SK-N-SH treated with all-trans-retinoic acid at 6 μM for 48 hours (cell line): Measurements from ENCODE around the gene CTSE.
"Not testable (repeated sequence)": the region's sequence is repeated elsewhere in the genome, so short reads cannot be mapped to it uniquely, and the experiment has no call there.

ENCODE experiments used
- ARNTL ChIP-seq: fragments of 450-650 bp; formaldehyde crosslinking; IDR thresholded peaks from 2 replicates; pipeline ENCODE4 v1.5.0; 2020; ENCODE audit warnings: low read depth, mild to moderate bottlenecking, moderate library complexity, borderline replicate concordance
- CREB5 ChIP-seq: fragments of 250-450 bp; sonication (Bioruptor Pico); IDR thresholded peaks from 2 replicates; pipeline ENCODE4 v1.5.1; 2020; ENCODE audit warnings: low read depth, mild to moderate bottlenecking, moderate library complexity
- ESRRG ChIP-seq: fragments of 250-450 bp; sonication (Bioruptor Pico); IDR thresholded peaks from 2 replicates; pipeline ENCODE4 v1.6.1; 2021; ENCODE audit warnings: mild to moderate bottlenecking
- GLIS3 ChIP-seq: fragments of 250-450 bp; sonication (Bioruptor Pico); IDR thresholded peaks from 2 replicates; pipeline ENCODE4 v1.5.0; 2020; ENCODE audit warnings: mild to moderate bottlenecking, moderate library complexity
- ISL1 ChIP-seq: fragments of 250-450 bp; sonication (Bioruptor Pico); IDR thresholded peaks from 2 replicates; pipeline ENCODE4 v2.1.2; 2022; ENCODE audit warnings: mild to moderate bottlenecking, moderate library complexity
- OSR1 ChIP-seq: fragments of 250-450 bp; sonication (Bioruptor Pico); IDR thresholded peaks from 2 replicates; pipeline ENCODE4 v1.8.0; 2022; ENCODE audit warnings: moderate library complexity, mild to moderate bottlenecking, inconsistent platforms
- PATZ1 ChIP-seq: fragments of 250-450 bp; sonication (Bioruptor Pico); IDR thresholded peaks from 2 replicates; pipeline ENCODE4 v1.8.0; 2020; ENCODE audit warnings: mild to moderate bottlenecking, moderate library complexity, borderline replicate concordance
- RARB ChIP-seq: fragments of 250-450 bp; sonication (Bioruptor Pico); IDR thresholded peaks from 2 replicates; pipeline ENCODE4 v1.8.0; 2021; ENCODE audit warnings: mild to moderate bottlenecking, moderate library complexity
- TCF4 ChIP-seq: fragments of 250-450 bp; sonication (Bioruptor Pico); IDR thresholded peaks from 2 replicates; pipeline ENCODE4 v1.8.0; 2021; ENCODE audit warnings: mild to moderate bottlenecking, moderate library complexity, borderline replicate concordance
- TOX ChIP-seq: fragments of 250-450 bp; sonication (Bioruptor Pico); IDR thresholded peaks from 2 replicates; pipeline ENCODE4 v1.8.0; 2021; ENCODE audit warnings: mild to moderate bottlenecking, moderate library complexity, borderline replicate concordance
- ZFP3 ChIP-seq: fragments of 250-450 bp; sonication (Bioruptor Pico); IDR thresholded peaks from 2 replicates; pipeline ENCODE4 v1.5.0; 2020; ENCODE audit warnings: mild to moderate bottlenecking, moderate library complexity
- ZFP30 ChIP-seq: fragments of 450-650 bp; formaldehyde crosslinking; IDR thresholded peaks from 2 replicates; pipeline ENCODE4 v1.5.0; 2022; ENCODE audit warnings: mild to moderate bottlenecking, moderate library complexity
- ZNF8 ChIP-seq: fragments of 450-650 bp; formaldehyde crosslinking; IDR thresholded peaks from 2 replicates; pipeline ENCODE4 v1.5.0; 2020; ENCODE audit warnings: mild to moderate bottlenecking, moderate library complexity

- not testable (repeated sequence) for TF ChIP-seq ARNTL (CRISPR knock-in tag); ISL1; TOX (CRISPR knock-in tag); TCF4 (CRISPR knock-in tag); ZFP30 (CRISPR knock-in tag); ZFP3; GLIS3; OSR1 (CRISPR knock-in tag); RARB (CRISPR knock-in tag); ESRRG (CRISPR knock-in tag); CREB5 (CRISPR knock-in tag); ZNF8 (CRISPR knock-in tag); PATZ1 (CRISPR knock-in tag)
Measured at GRCh38 chr1:206064501-206064900, 40.8 kb upstream of the CTSE start.
